Measurements from ENCODE around the gene EMC10.

The EMC10 gene

DNA sequence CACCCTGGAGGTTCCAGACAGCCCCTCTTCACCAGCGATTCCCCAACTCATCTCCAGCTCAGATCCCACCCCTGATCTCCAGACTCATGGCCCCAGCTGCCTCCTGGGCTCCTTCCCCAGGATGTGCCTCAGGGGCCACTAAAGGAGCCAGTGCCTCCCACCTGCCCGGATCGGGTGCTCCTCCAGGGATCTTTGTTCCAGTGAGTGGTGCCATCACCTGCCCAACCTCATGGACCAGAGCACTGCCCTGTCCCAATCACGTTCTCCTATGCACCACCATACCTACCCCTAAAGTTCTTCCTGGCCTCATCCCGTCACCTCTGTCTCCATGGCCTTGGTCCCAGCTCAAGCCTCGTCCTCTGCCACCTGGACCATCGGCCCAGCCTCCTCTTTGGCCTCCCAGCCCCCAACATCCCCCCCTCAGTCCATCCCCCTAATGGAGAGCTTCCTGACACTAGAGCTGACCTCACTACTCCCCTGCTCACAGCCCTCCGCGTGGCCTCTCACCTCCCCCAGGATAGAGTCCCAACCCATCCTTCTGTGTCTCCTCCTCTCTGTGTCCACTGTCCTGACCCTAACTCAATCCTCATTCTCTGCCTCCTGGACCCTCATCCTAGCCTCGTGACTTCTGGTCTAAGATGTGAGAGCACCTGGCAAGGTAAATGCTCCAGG, 9.1 kb downstream of the EMC10 start:
- TF ChIP-seq, protein P1, sequence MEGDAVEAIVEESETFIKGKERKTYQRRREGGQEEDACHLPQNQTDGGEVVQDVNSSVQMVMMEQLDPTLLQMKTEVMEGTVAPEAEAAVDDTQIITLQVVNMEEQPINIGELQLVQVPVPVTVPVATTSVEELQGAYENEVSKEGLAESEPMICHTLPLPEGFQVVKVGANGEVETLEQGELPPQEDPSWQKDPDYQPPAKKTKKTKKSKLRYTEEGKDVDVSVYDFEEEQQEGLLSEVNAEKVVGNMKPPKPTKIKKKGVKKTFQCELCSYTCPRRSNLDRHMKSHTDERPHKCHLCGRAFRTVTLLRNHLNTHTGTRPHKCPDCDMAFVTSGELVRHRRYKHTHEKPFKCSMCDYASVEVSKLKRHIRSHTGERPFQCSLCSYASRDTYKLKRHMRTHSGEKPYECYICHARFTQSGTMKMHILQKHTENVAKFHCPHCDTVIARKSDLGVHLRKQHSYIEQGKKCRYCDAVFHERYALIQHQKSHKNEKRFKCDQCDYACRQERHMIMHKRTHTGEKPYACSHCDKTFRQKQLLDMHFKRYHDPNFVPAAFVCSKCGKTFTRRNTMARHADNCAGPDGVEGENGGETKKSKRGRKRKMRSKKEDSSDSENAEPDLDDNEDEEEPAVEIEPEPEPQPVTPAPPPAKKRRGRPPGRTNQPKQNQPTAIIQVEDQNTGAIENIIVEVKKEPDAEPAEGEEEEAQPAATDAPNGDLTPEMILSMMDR (IDR thresholded peaks at IDR 0.05; ENCODE audit: insufficient read depth, low read depth, low read length, missing control alignments), result no peak
- DNase-seq (ENCODE audit: low read depth), result no peak
- no peak overlapping the region for H3K4me3 ChIP-seq (ENCODE audit: low read length)

DNA sequence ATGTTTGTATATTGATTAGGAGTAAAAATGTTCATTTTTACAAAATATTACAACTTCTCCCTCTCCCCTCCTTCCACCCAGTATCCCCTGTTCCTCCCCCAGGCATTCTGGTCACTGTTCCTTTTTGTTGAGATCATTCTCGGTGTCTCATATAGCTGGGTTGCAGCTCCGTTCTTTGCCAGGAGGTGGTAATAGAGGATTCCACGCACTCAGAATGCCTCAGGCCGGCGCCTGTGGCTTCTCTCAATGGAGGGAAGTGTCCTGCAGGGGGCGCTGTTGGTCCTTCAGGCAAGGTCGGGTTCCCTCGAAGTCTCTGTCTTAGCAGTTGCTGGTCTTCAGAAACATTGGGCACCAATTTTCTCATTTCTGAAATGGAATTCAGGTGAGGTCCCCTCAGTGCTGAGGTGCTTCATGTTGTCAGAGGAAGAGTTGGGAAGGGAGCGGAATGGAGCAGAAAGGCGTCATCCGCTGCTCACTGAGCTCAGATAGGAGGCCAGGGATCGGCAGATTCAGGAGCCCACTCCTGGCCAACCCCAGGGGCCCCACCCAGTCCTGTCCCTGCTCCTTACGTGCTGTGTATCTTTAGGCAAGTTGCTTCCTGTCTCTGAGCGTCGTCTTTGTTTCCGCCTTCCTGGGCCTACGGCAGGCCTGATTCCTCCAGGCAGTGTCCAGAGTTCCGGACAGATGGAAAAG, 10.7 kb downstream of the EMC10 start:
- DNase-seq (ENCODE audit: low read depth), result peak; percentile 18
- no peak overlapping the region for H3K4me3 ChIP-seq (ENCODE audit: low read length)
- TF ChIP-seq, protein P1 (IDR thresholded peaks at IDR 0.05; ENCODE audit: insufficient read depth, low read depth, low read length, missing control alignments), result peak; percentile 38

DNA sequence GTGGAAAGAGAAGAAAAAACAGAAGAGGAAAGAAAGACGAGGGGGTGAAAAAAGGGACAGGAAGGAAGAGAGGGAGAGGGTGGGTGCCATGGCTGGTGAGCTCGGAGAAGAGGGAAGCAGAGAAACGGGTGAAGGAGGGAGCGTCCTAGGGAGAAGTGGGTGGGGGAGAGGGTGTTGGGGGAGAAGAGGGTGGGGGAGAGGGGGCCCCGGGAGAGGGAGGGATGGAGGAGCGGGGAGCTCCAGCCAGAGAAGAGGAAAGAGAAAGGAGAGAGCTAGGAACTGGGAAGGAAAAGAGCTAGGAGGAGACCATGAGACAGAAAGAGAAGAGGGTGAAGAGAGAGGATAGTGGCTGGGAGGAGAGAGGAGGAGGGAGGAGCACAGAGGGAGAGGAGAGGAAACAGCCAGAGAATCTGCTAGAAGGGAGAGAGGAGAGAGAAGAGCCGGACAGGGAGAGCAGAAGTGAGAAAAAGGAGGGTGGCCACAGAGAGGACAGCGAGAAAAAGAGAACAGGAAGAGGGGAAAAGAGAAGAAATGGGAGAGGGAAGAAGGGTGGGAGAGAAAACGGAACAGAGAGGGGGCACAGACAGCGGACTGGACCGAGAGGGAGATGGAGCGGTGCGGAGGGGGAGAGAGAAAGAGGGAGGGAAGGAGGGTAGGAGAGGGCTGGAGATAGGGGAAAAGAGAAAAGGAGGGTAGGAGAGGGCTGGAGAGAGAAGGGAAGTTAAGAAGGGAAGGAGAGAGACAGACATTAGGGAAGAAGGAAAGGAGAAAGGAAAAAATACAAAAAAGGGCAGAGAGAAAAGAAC, 12.3 kb downstream of the EMC10 start:
- TF ChIP-seq, protein P1 (IDR thresholded peaks at IDR 0.05; ENCODE audit: insufficient read depth, low read depth, low read length, missing control alignments), result no peak
- H3K4me3 ChIP-seq (ENCODE audit: low read length), result no peak overlapping the region
- no peak for DNase-seq (ENCODE audit: low read depth)

DNA sequence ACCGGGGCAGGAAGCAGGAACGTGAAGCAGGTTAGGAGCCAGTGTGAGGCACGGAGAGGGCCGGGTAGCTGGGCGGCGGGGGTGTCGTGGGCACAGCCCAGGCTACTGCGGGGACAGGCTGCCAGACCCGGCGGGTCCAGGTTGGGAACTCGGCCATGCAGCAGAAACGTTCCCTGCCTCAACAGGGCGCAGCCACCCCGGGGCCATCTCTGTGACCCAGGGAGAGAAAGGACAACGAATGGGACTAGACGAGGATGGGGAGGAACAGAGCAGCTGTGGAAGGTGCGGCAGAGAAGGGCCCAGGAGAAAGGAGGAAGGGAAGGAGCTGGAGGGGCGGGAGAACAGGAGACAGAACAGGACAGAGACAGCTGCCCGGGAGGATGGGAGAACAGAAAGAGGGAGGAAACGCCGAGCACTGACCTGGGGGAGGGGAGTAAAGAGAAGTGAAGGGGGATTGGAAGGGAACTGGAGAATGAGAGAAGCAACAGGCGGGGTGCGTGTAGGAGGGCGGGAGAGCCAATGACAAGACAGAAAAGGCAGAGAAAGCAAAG, 13.2 kb downstream of the EMC10 start:
- TF ChIP-seq, protein P1 (IDR thresholded peaks at IDR 0.05; ENCODE audit: insufficient read depth, low read depth, low read length, missing control alignments), result no peak
- no peak overlapping the region for H3K4me3 ChIP-seq (ENCODE audit: low read length)
- no peak for DNase-seq (ENCODE audit: low read depth)

DNA sequence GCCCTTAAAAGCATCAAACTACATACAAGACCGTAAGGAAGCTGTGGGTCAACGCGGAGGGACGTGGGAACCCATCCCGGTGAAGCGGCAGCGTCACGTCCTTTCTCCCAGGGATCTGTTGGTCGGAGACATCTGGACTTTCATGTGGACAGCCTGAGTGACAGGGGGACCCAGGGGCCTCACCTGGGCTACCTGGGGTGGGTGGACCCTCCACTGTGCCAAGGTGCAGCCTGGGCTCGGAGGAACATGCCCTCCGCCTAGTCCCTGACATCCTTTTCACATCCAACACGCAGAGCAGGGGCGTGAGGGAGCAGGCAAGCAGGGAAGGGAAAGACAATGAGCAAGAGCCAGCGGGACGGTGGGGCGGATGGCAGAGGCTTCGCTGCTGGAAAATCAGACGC, 14.1 kb downstream of the EMC10 start:
- no peak overlapping the region for H3K4me3 ChIP-seq (ENCODE audit: low read length)
- TF ChIP-seq, protein P1 (IDR thresholded peaks at IDR 0.05; ENCODE audit: insufficient read depth, low read depth, low read length, missing control alignments), result no peak
- DNase-seq (ENCODE audit: low read depth), result no peak

DNA sequence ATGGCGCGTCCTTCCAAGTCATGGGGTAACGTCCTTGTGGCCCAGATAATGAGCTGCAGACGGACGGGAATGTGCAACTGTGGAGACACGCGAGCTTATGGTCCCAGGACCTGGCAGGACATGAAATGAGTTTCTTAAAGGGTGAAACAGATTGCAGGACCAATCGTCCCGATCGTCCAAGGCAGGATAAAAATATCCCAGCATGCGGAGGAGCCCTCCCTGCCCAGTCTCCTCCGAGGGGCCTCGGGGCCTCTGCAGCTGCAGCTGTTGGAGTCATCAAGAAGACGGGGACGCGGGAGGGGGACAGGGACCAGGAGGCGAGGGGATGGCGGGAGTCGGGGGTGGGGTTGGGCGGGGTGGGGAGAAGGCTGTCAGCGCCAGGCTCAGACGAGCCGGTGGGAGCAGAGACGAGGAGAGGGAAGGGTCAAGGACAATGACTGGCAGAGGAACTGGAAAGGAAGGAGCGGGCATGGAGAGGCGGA, 14.7 kb downstream of the EMC10 start:
- TF ChIP-seq, protein P1 (IDR thresholded peaks at IDR 0.05; ENCODE audit: insufficient read depth, low read depth, low read length, missing control alignments), result no peak
- no peak for DNase-seq (ENCODE audit: low read depth)
- no peak overlapping the region for H3K4me3 ChIP-seq (ENCODE audit: low read length)

Measured in epithelial cell of esophagus (primary cell).